Left lobe of liver (tissue), 2 donors: ENCODE measurements around the gene WNT6. TPM values are rescaled to one million over a fixed set of nuclear protein-coding genes. Genes with fewer than 3 reads are reported as not detected.
A peak's percentile ranks its signal among the peaks of the same experiment; 100 is the strongest.

Source experiments
- ATAC-seq: fragments of 200-7000 bp; cut with Tn5 transposase; one replicate; pipeline ENCODE4 v1.9.1; 2020; ENCODE audit warnings: mild to moderate bottlenecking, moderate library complexity
- DNase-seq: peaks from one replicate; pipeline ENCODE4 v3.0.0-alpha.2; 2020; ENCODE audit warnings: low spot score
- total RNA-seq: library from RNA; stranded (reverse); gene quantifications from one replicate; pipeline ENCODE4 v1.2.1, GENCODE V29; 2021
- donor health status: DM: no; HTN: no; CAD: no; lungs with moderate emphysema.
- donor health status: DM: no; HTN: yes; CAD: no.

WNT6 gene
- total RNA-seq, 1 donor from 2014 or later, result 0.28 TPM

DNA sequence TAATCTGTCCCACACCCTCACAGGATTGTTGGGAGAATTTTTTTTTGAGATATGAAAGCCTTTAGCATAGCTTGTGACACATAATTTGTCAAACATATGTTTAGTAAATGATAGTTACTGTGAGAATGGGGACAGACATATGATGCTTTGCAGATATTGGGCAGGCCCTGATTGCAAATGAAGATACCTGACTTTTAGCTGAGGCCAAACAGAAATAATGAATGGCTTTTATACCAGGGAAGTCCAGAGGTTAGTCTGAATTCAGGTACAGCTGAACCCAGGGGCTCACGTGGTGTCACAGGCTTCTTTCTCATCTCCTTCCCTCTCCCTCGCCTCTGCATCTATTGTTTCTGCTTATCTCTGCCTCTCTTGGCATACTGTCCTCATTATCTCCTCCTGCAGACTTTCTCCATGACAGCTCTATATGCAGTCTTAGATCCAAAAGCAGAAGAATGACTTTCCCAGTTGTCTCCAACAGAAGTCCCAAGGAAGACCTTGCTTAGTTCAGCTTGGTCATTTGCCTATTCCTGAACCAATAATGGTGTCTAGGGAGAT lies 16.2 kb downstream of the WNT6 start:
- ATAC-seq (no peak), DNase-seq (no peak)

DNA sequence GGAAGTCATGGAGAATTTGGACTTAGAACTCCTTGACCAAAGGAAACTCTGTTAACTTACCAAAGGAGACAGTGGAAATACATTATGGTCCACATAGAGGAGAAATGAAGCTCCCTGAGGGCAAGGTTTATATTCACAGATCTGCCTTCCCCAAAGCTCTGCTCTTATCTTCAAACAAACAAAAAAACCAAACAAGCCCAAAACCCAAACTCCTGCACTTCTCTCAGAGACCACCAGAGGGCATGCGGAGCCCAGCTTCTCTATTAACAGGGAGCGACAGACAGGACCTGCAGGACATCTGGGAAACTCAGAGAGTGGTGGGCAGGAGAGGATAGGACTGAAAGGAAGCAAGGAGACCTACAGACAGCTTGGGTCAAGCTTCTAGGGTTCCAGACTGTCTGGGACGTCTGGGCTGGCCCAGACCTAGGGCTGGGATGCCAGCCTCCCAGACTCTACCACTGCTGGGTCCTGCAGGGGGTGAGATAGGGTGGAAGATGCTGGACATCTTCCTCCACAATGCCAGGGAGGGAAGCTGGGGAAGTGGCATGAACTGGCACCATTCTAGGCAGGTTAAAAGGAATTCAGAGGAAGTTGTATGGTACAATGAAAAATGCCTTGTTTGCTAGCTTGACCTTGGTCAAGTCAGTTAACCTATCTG lies 17.1 kb downstream of the WNT6 start:
- DNase-seq, result peak; percentile 62

DNA sequence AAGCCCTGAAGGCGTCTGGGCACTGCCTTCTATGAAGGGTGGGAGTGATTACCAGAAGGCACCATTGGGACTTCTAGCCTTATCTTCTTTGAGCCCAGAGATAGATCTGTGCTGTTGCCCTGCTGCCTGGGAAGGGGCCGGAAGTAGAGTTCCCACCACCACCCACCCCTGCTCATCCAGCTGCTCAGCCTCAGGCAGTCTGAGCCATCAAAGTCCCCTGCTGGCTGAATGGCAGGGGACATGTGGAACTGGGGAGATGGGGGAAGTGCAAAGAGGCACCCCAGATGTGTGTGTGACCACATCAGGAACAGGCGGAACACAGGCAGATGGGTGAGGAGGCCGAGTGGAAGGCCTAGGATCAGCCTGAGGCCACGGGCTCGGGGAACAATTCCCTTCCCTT lies 17.7 kb downstream of the WNT6 start:
- ATAC-seq (no peak), DNase-seq (no peak)

More for the DNA sequence above, 17.1 kb downstream of the WNT6 start:
- peak; percentile 85 for ATAC-seq

DNA sequence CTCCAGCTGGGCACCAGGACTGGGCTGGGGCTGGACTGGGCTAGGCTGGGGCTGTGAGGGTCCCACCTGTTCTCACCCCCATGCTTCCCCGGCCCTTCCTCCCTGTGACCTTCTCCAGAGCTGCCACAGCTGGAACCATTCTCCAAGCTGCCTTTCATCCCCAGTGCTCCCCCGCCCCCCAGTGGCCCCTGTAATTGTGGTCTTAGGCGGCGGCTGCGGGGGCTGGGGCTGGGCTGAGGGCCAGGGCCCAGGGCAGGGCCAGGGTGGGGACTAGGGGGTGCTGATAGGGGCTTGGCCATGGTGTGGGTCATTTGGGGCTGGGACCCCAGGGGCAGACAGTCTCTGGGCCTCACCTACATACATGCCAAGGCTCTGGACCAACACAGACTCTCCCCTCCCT lies 18.3 kb downstream of the WNT6 start:
- ATAC-seq, result no peak
- no peak for DNase-seq

- no peak for DNase-seq
Measured at GRCh38 chr2:218878486-218878885, 18.9 kb downstream of the WNT6 start.

DNA sequence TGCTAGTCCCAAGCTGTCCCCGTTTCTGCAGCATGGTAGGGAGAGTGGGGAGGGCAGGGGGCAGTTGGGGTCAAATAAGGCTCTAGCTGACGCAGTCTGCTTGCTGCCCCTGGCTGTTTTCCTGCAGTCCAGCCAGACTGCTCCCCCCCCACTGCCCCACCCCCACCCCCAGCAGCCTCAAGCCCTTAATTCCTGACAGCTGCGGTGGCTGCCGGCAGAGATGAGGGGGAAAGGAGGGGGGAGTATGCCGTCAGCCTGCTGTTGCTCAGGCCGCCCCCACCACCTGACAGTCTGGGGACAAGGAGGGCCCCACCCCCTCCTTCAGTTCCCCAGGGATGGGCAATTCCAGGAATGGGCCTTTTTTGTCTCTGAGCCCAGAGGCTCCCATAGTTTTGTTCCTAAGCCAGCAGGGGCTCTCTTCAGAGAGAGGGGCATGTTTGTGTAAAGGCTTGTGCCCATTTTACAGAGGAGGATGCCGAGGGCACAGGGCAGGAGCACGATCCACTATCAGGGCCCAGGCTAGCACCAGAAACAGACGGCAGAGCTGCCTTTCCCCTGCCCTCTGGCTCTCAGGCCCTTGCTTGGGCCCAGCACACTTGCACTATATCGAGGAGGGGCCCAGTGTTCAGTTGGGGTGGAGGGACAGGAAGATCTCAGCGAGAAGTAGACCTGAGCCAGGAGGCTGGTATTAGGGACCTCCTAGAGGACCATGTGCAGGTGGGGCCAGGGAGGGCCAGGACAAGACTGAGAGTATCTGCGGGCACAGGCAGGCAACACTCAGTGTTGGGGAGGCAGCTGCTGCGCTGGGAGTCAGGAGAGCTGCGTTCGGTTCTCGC lies 19.5 kb downstream of the WNT6 start:
- no peak for DNase-seq
- no peak for ATAC-seq

More at GRCh38 chr2:218878486-218878885, 18.9 kb downstream of the WNT6 start:
- ATAC-seq, result no peak

GRCh38 chr2:218879776-218880101 lies 20.1 kb downstream of the WNT6 start:
- DNase-seq (no peak), ATAC-seq (no peak)

GRCh38 chr2:218880102-218880858 lies 20.7 kb downstream of the WNT6 start, which contains the start of gene WNT10A:
Gene WNT10A (plus strand): TSS chr2:218880852. CDS start chr2:218880996, 144 bp downstream.
- ATAC-seq, result no peak
- DNase-seq, result no peak

DNA sequence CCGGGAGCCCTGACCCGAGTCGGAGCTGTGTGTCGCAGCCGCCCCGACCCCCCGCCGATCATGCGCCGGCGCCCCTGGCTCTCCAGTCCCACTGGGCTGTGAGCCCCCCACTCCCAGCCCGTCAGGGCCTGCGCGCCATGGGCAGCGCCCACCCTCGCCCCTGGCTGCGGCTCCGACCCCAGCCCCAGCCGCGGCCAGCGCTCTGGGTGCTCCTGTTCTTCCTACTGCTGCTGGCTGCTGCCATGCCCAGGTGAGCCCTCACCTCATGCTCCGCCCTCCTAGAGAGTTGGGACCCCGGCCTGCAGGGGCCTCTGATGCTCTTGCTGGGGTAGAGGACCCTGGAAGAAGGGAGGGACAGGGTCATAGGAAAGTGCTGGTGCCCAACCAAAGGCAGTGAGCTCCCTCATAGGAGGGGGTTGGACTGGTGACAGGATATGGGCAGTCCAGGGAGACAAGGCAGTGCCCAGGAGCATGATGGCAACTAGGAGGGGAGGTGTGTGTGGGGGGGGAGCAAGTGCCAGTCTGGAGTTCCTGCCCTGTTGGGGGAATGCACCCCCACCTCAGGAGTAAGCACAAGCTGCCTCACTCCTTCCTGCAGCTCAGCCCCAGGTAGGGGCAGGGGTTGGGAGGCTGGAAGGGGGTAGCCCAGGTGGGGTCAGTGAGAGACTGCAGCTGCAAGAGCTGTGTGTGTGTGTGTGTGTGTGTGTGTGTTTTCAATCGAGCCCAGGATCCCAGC lies 21.4 kb downstream of the WNT6 start:
- DNase-seq (no peak), ATAC-seq (no peak)

DNA sequence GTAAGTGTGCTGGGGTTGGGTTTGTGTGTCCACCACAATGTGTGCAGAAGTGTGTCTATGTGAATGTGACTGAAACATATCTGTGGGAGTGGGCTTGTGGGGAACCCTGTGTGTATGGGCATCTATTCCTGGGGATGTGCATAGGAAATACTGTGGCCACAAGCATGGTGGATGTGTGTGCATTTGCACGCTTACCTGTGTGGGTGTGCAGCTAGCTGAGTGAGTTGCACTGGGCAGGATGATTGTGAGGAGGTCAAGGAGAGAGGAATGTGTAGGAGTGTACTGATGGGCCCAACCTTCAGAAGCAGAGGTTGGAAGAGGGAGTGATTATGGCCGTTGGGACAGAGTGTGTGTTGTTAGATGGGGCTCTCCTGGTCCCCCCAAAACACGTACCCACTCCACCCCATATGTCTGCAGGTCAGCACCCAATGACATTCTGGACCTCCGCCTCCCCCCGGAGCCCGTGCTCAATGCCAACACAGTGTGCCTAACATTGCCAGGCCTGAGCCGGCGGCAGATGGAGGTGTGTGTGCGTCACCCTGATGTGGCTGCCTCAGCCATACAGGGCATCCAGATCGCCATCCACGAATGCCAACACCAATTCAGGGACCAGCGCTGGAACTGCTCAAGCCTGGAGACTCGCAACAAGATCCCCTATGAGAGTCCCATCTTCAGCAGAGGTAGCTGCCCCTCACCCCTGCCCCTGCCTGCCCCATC lies 22.3 kb downstream of the WNT6 start:
- DNase-seq (no peak), ATAC-seq (no peak)

DNA sequence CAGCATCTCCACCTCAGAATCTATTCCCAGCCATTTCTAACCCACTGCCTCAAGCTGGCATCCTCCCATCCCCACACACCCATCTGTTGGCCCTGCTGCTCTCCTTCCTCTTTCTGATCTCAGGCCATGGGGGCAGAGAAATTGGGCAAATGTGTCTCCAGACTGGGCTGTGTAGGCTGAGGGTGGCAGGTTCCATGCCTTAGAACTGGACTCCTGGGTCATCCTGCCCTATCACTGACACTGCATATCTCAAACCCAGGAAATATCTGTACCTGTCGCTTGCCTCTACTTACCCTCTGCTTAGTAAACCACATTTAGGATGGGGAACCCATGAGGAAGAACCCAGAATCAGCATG lies 22.8 kb downstream of the WNT6 start:
- ATAC-seq, result no peak
- no peak for DNase-seq

- ATAC-seq, result no peak
- no peak for DNase-seq
Measured at GRCh38 chr2:218882866-218883366, 23.3 kb downstream of the WNT6 start.

GRCh38 chr2:218883491-218884490 lies 24.2 kb downstream of the WNT6 start:
- ATAC-seq, result peak; percentile 70
- no peak for DNase-seq

DNA sequence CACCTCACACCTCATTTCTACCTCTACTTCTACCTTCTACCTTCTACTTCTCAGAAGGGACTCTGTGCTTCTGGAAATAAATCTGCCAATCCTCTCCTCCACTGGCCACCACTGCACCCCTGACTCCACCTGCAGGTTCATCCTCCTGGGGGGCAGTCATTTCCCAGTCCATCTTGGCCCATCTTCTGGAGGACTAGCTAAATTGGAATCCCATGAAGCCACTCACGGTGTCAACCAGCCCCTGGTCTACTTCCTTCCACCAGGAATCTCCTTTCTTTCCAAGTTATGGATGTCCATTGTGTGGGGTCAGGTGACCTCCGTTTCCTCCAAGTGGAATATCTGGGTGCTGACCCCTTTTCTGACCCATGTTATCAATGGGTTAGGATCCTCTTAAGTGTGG lies 24.9 kb downstream of the WNT6 start:
- ATAC-seq, result no peak

DNA sequence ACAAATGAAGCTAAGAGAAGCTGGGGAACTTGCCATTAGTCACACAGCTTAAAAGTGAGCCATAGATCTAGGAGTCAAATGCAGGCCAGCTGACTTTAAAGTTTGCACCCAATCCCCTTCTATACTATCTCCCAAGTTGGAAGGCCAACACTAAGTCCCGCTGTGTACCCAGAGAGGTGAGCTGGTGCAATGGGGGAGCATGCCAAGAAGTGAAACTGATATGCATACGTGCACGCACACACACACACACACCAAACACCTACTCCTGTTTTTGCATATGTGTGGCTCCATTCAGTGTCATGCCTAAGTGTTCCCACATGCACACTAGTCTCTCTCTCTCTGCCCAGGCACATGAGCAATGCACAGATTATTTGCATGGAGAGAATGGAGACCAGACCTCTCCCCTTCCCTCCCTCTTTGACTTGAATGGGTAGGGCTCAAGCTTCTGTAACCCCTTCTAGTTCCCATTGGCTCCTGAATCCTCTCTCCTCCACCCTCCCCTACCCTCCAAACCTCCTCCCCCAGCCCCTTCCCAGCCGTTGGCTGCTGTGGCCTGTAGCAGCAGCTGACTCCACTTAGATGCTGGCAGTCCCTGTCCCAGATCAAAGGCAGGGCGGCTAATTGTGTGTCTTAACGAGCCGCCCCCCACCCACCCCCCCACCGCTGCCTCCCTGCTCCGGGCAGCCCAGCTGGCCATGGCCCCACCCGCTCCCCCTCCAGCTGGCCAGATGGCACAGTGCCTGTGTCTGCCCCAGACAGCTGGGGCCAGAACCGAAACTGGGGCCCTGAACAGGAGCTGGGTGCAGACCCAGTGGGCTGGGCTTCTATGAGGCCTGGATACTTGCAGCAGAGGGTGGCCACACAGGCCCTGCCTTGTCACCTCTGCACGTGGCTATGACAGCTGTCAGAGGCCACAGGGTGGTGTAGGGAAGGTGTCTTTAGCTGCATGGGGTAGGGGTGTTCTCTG lies 26.7 kb downstream of the WNT6 start:
- ATAC-seq, result no peak
- no peak for DNase-seq

More for the DNA sequence above, 24.9 kb downstream of the WNT6 start:
- DNase-seq, result no peak

- no peak for ATAC-seq
- no peak for DNase-seq
Measured at GRCh38 chr2:218887079-218887478, 27.5 kb downstream of the WNT6 start.

GRCh38 chr2:218888341-218888740 lies 28.7 kb downstream of the WNT6 start:
- DNase-seq (no peak), ATAC-seq (no peak)
